Suprapubic skin (tissue), 4 donors: ENCODE data around the gene VKORC1.

Source experiments
- EP300 ChIP-seq: sonication (generic); formaldehyde crosslinking; IDR thresholded peaks from one replicate; pipeline ENCODE4 v1.6.1; 2017; ENCODE audit warnings: antibody characterized with exemption
- POLR2A ChIP-seq, 2 donors: fragments of 450-650 bp; IDR thresholded peaks; one replicate each; pipeline ENCODE4 v1.6.1; 2017; ENCODE audit warnings: antibody characterized with exemption in 2 of 2, mild to moderate bottlenecking in 2 of 2, moderate library complexity in 2 of 2
- POLR2AphosphoS5 ChIP-seq, 3 donors: sonication (generic); formaldehyde crosslinking; IDR thresholded peaks; one replicate each; pipeline ENCODE4 v1.6.1; 2017; ENCODE audit warnings: antibody characterized with exemption in 3 of 3
- TF ChIP-seq, protein P1 (sequence below), 2 donors: fragments of 200-600 bp in 1 of 2; fragments of 450-650 bp in 1 of 2; sonication (generic) in 1 of 2; IDR thresholded peaks; one replicate each; pipeline ENCODE4 v1.5.1; 2016 to 2019; ENCODE audit warnings: antibody characterized with exemption in 2 of 2, mild to moderate bottlenecking in 1 of 2, moderate library complexity in 1 of 2

DNA sequence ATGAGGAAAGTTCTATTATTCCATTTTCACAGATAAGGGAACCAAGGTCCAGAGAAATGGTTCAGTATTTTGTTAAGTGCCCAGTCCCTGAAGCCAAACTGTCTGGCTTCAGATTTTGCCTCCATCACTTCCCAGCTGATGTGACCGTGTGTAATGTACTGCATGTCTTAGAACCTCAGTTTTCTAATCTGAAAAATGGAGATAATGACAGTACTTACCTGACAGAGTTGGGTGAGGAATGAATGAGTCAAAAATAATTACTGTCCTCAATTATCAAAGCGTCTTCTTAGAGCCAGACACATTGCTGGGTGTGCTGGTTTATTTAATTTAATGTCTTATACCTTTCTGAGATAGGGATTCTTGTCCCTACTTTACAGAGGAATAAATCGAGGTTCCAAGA, 27.3 kb downstream of the VKORC1 start:
- TF ChIP-seq, protein P1, sequence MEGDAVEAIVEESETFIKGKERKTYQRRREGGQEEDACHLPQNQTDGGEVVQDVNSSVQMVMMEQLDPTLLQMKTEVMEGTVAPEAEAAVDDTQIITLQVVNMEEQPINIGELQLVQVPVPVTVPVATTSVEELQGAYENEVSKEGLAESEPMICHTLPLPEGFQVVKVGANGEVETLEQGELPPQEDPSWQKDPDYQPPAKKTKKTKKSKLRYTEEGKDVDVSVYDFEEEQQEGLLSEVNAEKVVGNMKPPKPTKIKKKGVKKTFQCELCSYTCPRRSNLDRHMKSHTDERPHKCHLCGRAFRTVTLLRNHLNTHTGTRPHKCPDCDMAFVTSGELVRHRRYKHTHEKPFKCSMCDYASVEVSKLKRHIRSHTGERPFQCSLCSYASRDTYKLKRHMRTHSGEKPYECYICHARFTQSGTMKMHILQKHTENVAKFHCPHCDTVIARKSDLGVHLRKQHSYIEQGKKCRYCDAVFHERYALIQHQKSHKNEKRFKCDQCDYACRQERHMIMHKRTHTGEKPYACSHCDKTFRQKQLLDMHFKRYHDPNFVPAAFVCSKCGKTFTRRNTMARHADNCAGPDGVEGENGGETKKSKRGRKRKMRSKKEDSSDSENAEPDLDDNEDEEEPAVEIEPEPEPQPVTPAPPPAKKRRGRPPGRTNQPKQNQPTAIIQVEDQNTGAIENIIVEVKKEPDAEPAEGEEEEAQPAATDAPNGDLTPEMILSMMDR (IDR thresholded peaks at IDR 0.05): no peak
- no peak for TF ChIP-seq EP300
- no peak for TF ChIP-seq POLR2A (IDR thresholded peaks at IDR 0.05)
- TF ChIP-seq POLR2AphosphoS5 (IDR thresholded peaks at IDR 0.05): no peak
